ENCODE results near the gene REX1BD.

- no peak for TF ChIP-seq CTCF (IDR thresholded peaks at IDR 0.05)
- no peak for TF ChIP-seq POLR2A (IDR thresholded peaks at IDR 0.05)
Observed at GRCh38 chr19:18595475-18595874, 6.9 kb downstream of the REX1BD start.
